HCT116 (cell line): ENCODE measurements around the gene TRIOBP. TPM values are rescaled to one million over a fixed set of nuclear protein-coding genes. Genes with fewer than 3 reads are reported as not detected.

Source experiments
- ATAC-seq: fragments of 200-7000 bp; cut with Tn5 transposase; 2 replicates; pipeline ENCODE4 v1.9.1; 2020; ENCODE audit warnings: mild to moderate bottlenecking, moderate library complexity
- BruUV-seq: library from RNA; stranded (reverse); fragments of 400-500 nt; replicated peaks from 2 replicates; lab custom pipeline; 2021; lab: Mats Ljungman, UMichigan
- CTCF ChIA-PET: fragments of 300-600 bp; sonication (Branson Sonifier 250); formaldehyde crosslinking; loops from one replicate; lab custom pipeline; 2021; ENCODE audit warnings: antibody characterized with exemption; lab: Charles Lee
- POLR2A ChIA-PET: fragments of 300-600, 350-600 bp; sonication (Branson Sonifier 250); formaldehyde crosslinking; loops from one replicate; lab custom pipeline; 2021; ENCODE audit warnings: antibody characterized with exemption; lab: Charles Lee
- RAD21 ChIA-PET, 2 experiments: fragments of 300-600 bp; sonication (Branson Sonifier 250); formaldehyde crosslinking; loops; one replicate each; lab custom pipeline; 2023; ENCODE audit warnings: low total read pairs in 2 of 2; ENCODE audit not compliant: uncharacterized antibody in 2 of 2, unreplicated experiment in 2 of 2, low non-redundant PET in 1 of 2; lab: Charles Lee
- DNase-seq: peaks from one replicate; pipeline ENCODE4 v3.0.0-alpha.2; 2010; ENCODE audit warnings: low read depth, low spot score
- H2AFZ ChIP-seq: fragments of 200-600 bp; shearing (Covaris generic), sonication (generic); 2 replicates; pipeline ENCODE4 v1.6.1; 2017; ENCODE audit warnings: low read depth, mixed run types, mixed read lengths, antibody characterized with exemption, low read length; ENCODE audit not compliant: poor library complexity, severe bottlenecking
- H3K27ac ChIP-seq: 2 replicates; pipeline ENCODE4 v1.5.1; 2012; ENCODE audit warnings: low read depth, low read length
- H3K27me3 ChIP-seq: fragments of 200-600 bp; sonication (generic); 2 replicates; pipeline ENCODE4 v1.6.1; 2016; ENCODE audit warnings: mixed run types, low read length, mixed read lengths; ENCODE audit not compliant: insufficient read depth
- H3K36me3 ChIP-seq, 2 experiments: fragments of 200-500 bp in 1 of 2; fragments of 200-600 bp in 1 of 2; sonication (Bioruptor generic) in 1 of 2; sonication (generic) in 1 of 2; 2 replicates each; pipeline versions ENCODE4 v1.5.1 to v1.6.1; 2014 to 2016; ENCODE audit warnings: low read length in 2 of 2, inconsistent platforms in 1 of 2, mixed read lengths in 1 of 2, mixed run types in 1 of 2; ENCODE audit not compliant: insufficient read depth in 2 of 2, control insufficient read depth in 1 of 2
- H3K4me1 ChIP-seq, 2 experiments: fragments of 200-600 bp in 1 of 2; sonication (generic) in 1 of 2; 2 replicates each; pipeline versions ENCODE4 v1.5.1 to v1.6.1; 2012 to 2017; ENCODE audit warnings: low read length in 2 of 2, inconsistent platforms in 1 of 2, mild to moderate bottlenecking in 1 of 2, mixed read lengths in 1 of 2, mixed run types in 1 of 2, moderate library complexity in 1 of 2; ENCODE audit not compliant: insufficient read depth in 2 of 2, control insufficient read depth in 1 of 2
- H3K4me2 ChIP-seq: fragments of 200-600 bp; sonication (generic); 2 replicates; pipeline ENCODE4 v1.6.1; 2017; ENCODE audit warnings: mixed run types, low read length, mixed read lengths
- H3K4me3 ChIP-seq, 2 experiments: fragments of 200-600 bp in 1 of 2; sonication (generic) in 1 of 2; replicated peaks in 1 of 2; 2 replicates each; pipeline ENCODE4 v1.5.1; 2011 to 2016; ENCODE audit warnings: low read length in 2 of 2, control low read depth in 1 of 2, low read depth in 1 of 2, mild to moderate bottlenecking in 1 of 2, mixed read lengths in 1 of 2, mixed run types in 1 of 2
- H3K79me2 ChIP-seq: fragments of 200-600 bp; sonication (generic); 2 replicates; pipeline ENCODE4 v1.6.1; 2017; ENCODE audit warnings: mild to moderate bottlenecking, mixed run types, low read length, moderate library complexity, mixed read lengths; ENCODE audit not compliant: insufficient read depth
- H3K9ac ChIP-seq: fragments of 200-600 bp; sonication (generic); 2 replicates; pipeline ENCODE4 v1.6.1; 2016; ENCODE audit warnings: low read length, mixed read lengths
- H3K9me2 ChIP-seq: fragments of 200-600 bp; sonication (generic), shearing (Covaris generic); 2 replicates; pipeline ENCODE4 v1.6.1; 2017; ENCODE audit warnings: mixed run types, mild to moderate bottlenecking, moderate library complexity; ENCODE audit not compliant: insufficient read depth
- H3K9me3 ChIP-seq, 2 experiments: fragments of 200-500 bp in 1 of 2; fragments of 200-600 bp in 1 of 2; sonication (Bioruptor generic) in 1 of 2; sonication (generic) in 1 of 2; 2 replicates each; pipeline ENCODE4 v1.6.1; 2014 to 2017; ENCODE audit warnings: low read length in 2 of 2, mixed read lengths in 2 of 2, inconsistent platforms in 1 of 2, low read depth in 1 of 2, mild to moderate bottlenecking in 1 of 2, mixed run types in 1 of 2, moderate library complexity in 1 of 2; ENCODE audit not compliant: control insufficient read depth in 1 of 2, insufficient read depth in 1 of 2
- H4K20me1 ChIP-seq: fragments of 200-600 bp; sonication (generic), shearing (Covaris generic); 2 replicates; pipeline ENCODE4 v1.6.1; 2017; ENCODE audit warnings: mixed run types, mild to moderate bottlenecking, moderate library complexity; ENCODE audit not compliant: insufficient read depth
- FOSL1 ChIP-seq: IDR thresholded peaks from 2 replicates; pipeline ENCODE4 v1.6.1; 2012; ENCODE audit warnings: low read depth
- JUND ChIP-seq: IDR thresholded peaks from 2 replicates; pipeline ENCODE4 v1.6.1; 2012
- POLR2AphosphoS5 ChIP-seq: IDR thresholded peaks from 2 replicates; pipeline ENCODE4 v1.6.1; 2011; ENCODE audit warnings: mild to moderate bottlenecking, low read depth, low read length, moderate library complexity
- intact Hi-C: fragments of 100-400 bp; cut with micrococcal nuclease; formaldehyde crosslinking; loops from 2 replicates; pipeline ENCODE4 v1.10.0; 2022
- total RNA-seq: library from RNA; stranded (reverse); gene quantifications from one replicate; pipeline ENCODE4 v1.2.1, GENCODE V29; 2021; ENCODE audit not compliant: unreplicated experiment

The TRIOBP gene
- total RNA-seq, 1 experiment from 2014 or later: 244 TPM

DNA sequence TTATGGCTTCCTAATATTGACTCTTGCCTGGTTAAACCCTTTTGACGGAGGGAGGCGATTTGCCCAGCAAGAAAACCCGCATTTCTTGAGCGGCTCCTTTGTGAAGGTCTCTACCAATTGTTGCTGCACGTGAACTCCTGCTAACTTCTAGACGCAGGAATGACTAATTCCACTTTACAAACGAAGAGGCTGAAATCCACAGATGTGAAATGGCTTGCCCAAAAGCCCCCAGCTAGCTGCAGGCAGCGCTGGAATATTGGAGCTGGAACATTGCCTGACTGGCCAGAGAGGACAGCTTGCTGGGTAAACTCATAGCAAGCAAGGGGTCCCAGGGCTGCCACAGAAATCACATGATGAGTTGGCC is 111.4 kb downstream of the TRIOBP start:
- Histone ChIP-seq H3K9me3 (no peaks in the 10 kb centered on the region), H3K4me2 (peak overlapping the region; percentile 91), H3K4me3 (peak overlapping the region; percentile 80 to 95), H3K27ac (peak overlapping the region; percentile 64), H3K36me3 (no peaks in the 10 kb centered on the region; a peak in 1 of 4 replicates), H3K79me2 (peaks cover 52% of the 10 kb centered on the region), H3K4me1 (peaks cover 11 to 53% of the 10 kb centered on the region in 2 experiments; a peak in 3 of 4 replicates), H4K20me1 (no peaks in the 10 kb centered on the region), H3K9ac (peak overlapping the region; percentile 98), H2AFZ (no peak overlapping the region), H3K27me3 (no peaks in the 10 kb centered on the region), H3K9me2 (no peaks in the 10 kb centered on the region)
- ATAC-seq (no peak), DNase-seq (no peak)
- BruUV-seq: no TSS peak
- ChIA-PET POLR2A (interaction anchor here (1.0 to 4.3 kb wide), 15 partner anchors 11 to 368 kb away, joined by 3 to 41 read pairs (median 8); partner anchors contain the start of genes ANKRD54, C22orf23, GALR3 and GGA1), CTCF (interaction anchor here (1.5 to 1.9 kb wide), 3 partner anchors 9 to 55 kb away, joined by 4 to 17 read pairs (median 9); no protein-coding TSS in a partner anchor), RAD21 (interaction anchor here in 1 of 2 experiments (1.2 kb wide), 1 partner anchor 26 kb away, joined by 4 read pairs; no protein-coding TSS in a partner anchor)
- TF ChIP-seq JUND: no peak
- intact Hi-C loops: loop anchor here (5.0 kb wide), 1 partner anchor 201 kb away; the partner anchor contains the start of gene GGA1

DNA sequence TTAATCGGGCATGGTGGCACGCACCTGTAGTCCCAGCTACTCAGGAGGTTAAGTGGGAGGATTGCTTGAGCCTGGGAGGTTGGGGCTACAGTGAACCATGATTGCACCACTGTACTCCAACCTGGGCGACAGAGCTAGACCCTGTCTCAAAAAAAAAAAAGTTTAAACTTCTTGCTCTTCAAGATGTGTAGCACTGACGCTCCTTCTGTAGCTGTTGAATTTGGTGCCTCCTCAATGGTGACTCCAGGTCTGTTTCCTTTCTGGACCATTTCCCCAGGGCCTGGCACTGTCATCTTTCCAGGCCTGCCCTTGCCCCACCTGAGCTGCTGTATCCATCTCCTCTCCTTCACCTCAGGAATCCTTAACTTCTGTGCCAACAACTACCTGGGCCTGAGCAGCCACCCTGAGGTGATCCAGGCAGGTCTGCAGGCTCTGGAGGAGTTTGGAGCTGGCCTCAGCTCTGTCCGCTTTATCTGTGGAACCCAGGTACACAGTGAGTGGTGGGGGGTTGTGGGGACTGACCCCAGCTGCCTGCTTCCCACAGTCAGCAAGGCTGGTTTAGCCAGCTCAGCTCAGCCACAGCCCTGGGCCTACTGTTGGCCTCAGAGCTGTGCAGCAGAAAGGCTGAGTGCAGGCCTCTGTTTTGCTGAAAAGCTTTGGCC is 113.0 kb downstream of the TRIOBP start:
- peaks cover 2 to 40% of the 10 kb centered on the region in 2 experiments; a peak in 2 of 4 replicates for H3K4me1 ChIP-seq
- no peak overlapping the region for H3K9ac ChIP-seq
- H4K20me1 ChIP-seq: no peaks in the 10 kb centered on the region
- 0 out of 2 replicates have a peak overlapping the region, but pooled peaks have one; percentile 91 for H3K4me2 ChIP-seq
- H3K79me2 ChIP-seq: peaks cover 52% of the 10 kb centered on the region
- H3K27me3 ChIP-seq: no peaks in the 10 kb centered on the region
- TF ChIP-seq POLR2AphosphoS5: 0 out of 2 replicates have a peak, but pooled peaks have one; percentile 14
- TF ChIP-seq JUND: no peak
- no peak for TF ChIP-seq FOSL1
- TF ChIP-seq, all 23 proteins: peak for 1
- Histone ChIP-seq H3K36me3 (peaks cover 4 to 7% of the 10 kb centered on the region in 2 experiments; a peak in 3 of 4 replicates), H3K4me3 (no peak overlapping the region), H3K9me2 (no peaks in the 10 kb centered on the region), H2AFZ (no peak overlapping the region), H3K27ac (no peak overlapping the region), H3K9me3 (no peaks in the 10 kb centered on the region)
- ChIA-PET RAD21 (interaction anchor here in 1 of 2 experiments (0.5 kb wide), 1 partner anchor 45 kb away, joined by 4 read pairs; no protein-coding TSS in a partner anchor), CTCF (no interaction called here), POLR2A (interaction anchor here (0.8 to 3.5 kb wide), 5 partner anchors 9 to 34 kb away, joined by 3 to 19 read pairs (median 7); partner anchors contain the start of gene ANKRD54)
- DNase-seq (no peak), ATAC-seq (no peak)
- BruUV-seq: no TSS peak
- intact Hi-C loops: loop anchor here (5.0 kb wide), 1 partner anchor 203 kb away; the partner anchor contains the start of gene GGA1
